Suppressor macrophage treated with lipopolysaccharide for 4 hours (primary cell): Measurements from ENCODE around the gene CCDC92.
A peak's percentile ranks its signal among the peaks of the same experiment; 100 is the strongest.
"Not testable (repeated sequence)": the region's sequence is repeated elsewhere in the genome, so short reads cannot be mapped to it uniquely, and the experiment has no call there.

ENCODE experiments used
- DNase-seq: peaks from one replicate; pipeline ENCODE4 v3.0.0-alpha.2; 2020

The CCDC92 gene

DNA sequence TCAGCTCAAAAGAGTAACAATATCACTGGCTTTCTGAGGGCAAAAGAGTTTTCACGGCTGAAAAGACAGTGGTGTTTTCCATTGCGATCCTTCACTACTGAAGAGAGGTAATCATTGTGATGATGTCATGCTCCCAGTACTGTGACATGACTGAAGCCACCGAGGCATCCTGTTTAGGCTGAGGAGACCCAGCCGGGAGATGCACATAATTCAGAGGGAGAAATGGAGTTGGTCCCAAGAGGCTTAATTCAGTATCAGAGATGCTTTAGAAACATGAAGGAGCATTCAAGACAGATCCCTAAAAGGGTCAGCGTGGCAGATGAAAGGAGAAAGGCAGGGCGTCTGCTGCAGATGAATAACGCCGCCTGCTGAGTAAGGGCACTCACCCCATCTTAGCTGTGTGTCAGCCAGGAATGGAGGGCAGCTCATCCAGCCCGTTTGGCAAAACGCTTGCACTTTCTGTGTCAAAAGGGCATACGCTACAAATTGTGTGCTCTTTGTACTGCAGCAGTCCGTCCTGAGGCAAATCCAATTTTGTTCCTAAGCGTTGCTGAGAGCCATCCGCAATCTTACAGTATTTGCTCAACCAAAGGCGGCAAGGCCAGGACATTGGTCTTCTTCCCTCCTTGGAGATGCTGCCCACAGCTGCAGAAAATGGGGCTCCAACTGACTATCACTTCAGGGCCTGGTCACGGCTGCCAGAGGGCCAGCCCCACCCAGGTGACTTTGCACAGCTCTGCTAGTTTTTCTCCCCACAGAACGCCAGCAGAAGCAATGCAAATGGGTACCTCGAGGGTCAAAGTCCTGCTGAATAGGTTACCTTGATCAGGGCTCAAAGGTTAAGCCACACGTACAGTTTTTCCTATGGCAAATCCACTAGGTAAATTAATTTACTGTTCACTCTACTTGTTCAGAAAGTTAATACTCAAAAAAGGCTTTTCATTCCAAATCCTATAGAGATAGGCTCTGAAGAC lies 23.5 kb downstream of the CCDC92 start:
- DNase-seq, result no peak

DNA sequence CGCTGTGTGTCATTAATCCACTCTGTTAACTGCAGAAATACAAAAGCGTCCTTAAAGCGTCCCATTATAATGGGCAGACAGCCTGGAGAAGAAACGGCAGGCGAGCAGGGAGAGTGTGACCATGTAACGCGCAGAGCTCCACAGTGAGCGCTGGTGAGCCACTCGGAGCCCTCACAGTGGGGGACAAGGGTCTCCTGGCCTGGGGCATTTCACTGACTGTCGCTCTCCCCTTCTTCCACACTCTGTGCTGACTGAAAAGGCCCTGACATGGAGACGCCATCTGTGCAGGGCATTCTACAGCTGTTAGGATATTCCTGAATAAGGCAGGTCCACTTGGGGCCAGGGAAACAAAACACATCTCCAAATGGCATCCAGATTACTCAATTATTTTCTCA lies 24.2 kb downstream of the CCDC92 start:
- DNase-seq, result no peak

DNA sequence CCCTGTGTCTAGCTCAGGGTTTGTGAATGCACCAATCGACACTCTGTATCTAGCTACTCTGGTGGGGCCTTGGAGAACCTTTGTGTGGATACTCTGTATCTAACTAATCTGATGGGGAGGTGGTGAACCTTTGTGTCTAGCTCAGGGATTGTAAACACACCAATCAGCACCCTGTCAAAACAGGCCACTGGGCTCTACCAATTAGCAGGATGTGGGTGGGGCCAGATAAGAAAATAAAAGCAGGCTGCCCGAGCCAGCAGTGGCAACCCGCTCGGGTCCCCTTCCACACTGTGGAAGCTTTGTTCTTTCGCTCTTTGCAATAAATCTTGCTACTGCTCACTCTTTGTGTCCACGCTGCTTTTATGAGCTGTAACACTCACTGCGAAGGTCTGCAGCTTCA lies 25.1 kb downstream of the CCDC92 start:
- DNase-seq, result not testable (repeated sequence)

DNA sequence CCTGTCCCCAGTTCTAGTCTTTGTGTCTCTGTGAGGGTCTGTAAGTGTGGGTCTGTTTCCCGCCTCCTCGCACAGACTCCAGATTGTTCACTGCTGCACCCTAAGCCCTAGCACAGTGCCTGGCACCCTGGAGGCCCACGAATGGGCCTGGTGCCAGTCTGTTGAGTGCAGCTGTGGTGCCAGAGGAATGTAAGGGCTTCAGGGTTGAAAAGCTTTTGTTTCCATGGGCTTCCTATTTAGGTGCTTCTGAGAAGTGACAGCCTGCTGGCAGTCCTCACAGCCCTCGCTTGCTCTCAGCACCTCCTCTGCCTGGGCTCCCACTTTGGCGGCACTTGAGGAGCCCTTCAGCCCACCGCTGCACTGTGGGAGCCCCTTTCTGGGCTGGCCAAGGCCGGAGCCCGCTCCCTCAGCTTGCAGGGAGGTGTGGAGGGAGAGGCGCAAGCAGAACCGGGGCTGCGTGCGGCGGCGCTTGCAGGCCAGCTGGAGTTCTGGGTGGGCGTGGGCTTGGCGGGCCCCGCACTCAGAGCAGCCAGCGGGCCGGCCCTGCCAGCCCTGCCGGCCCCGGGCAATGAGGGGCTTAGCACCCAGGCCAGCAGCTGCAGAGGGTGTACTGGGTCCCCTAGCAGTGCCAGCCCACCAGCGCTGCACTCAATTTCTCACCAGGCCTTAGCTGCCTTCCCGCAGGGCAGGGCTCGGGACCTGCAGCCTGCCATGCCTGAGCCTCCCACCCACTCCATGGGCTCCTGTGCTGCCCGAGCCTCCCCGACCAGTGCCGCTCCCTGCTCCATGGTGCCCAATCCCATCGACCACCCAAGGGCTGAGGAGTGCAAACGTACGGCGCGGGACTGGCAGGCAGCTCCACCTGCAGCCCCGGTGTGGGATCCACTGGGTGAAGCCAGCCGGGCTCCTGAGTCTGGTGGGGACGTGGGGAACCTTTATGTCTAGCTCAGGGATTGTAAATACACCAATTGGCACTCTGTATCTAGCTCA lies 25.8 kb downstream of the CCDC92 start:
- DNase-seq, result not testable (repeated sequence)

DNA sequence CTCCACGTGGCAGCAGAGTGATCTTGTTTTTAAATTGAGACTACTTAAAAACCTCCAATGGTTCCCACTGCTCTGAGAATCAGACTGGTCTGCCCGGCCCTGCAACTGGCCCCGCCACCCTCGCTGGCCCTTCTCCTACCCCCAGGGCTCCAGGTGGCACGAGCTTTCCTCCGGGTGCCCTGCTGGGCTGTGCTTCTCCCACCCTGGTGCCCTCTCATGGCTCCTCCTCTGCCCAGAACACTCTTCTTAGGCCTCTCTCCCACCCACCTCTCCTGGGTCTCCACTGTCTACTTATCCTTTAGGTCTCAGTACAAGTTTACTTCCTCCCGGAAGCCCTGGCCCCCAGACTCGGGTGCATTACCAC lies 26.5 kb downstream of the CCDC92 start:
- DNase-seq, result no peak

DNA sequence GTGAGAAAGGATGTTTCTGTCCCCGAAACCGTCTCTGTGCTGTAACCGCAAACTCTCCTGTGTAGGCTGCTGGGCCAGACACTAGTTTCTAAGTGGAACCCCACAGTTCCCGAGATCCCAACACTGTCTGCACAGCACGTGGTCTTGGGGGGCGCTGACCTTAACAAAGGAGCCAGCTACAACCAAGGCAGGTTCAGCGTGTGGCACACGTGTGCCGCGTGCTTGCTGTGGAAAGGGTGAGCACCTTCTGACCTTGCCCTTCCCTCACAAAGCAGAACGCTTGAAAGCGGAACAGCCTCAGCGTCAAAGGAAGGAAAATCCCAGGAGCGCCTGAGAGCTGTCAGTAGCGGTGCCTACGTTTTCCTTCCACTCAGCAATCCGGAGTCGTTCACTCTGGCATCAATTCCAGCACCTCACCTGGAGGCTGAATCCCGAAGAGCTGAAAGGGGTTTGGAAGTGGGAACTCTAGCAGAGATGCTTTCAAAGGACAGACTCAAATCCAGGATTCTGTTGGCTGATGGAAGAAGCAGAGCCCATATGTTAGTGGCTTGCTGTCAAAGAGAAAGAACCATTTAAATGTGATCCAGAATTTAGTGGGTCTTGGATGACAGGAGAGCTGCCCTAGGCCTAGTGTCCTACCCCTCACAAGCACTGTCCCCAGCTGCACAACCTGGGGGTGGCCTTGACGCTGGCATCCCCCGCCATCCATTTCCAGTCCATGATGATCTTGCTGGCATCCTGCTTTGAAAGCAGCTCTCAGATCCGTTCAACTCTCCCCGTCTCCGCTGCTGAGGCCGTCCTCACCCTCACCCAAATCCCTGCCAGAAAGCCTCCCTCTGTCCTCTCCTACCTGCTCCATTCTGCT lies 27.1 kb downstream of the CCDC92 start:
- no peak for DNase-seq

DNA sequence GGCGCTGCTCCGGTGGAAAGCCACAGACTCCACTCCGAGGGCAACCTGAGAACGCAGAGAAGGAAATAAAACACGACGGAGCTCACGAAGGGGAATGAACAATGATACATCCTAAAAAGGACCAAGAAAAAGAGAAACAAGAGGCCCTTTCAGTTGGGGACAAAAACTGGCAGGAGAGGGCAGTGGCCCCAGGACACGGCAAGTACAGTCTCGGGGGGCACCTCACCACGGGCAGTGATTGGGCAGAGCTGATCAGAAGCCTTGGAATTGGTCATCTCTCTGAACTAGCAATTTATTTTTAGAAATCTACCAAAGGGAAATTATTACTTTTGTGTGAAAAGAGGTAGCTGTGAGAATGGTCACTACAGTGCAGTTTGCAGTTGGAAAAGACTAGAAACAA lies 27.9 kb downstream of the CCDC92 start:
- no peak for DNase-seq

DNA sequence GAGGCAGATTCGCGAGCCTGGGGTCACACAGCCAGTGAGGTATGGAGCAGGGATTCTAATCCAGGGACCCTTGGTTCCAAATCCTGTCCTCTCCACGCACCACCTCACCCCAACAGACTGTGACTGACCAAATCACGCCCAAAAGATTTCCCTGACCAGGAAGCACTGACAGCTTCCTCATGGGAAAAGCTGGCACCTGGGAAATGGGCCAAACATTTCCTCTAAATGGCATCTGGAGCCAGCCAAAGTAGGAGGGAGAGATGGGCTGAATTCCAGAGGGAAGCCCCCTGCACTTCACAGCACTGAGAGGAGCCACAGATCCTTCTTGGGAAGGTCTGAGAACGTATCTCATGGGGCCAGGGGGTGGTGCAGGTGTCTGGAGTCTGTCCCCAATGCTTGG lies 28.8 kb downstream of the CCDC92 start:
- no peak for DNase-seq

DNA sequence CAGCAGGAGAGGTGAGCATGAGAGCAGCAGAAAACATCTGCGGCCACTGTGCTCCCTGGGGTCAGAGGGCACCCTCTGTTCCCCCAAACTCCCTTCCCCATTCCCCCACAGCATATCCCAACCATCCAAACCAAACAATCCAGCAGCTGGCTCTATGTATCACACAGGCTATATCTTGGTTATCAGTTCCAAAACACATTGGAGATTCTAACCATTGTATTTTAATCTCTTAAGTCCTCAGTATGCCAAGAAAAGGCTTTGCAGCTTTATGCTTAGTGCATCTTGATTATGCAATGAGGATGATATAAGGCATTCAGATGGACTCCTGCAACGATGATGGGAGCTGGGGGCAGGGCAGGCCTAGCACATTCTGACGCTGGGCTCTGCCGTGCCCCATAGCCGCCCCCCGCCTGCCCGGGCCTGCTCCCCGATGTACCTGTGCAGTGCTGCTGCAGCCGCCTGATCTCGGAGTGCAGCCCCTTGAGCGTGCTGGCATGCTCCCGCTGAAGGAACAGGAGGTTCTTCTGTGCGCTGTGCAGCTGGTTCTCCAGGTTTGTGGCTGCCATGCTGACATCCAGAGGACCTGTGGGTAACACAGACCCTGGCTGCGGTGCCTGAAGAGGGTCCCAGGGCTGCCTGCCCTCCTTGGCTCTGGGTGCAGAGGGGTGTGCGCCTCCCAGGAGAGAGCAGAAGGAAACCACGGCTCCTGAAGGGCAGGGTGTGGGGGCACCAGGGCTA lies 29.6 kb downstream of the CCDC92 start:
- no peak for DNase-seq

DNA sequence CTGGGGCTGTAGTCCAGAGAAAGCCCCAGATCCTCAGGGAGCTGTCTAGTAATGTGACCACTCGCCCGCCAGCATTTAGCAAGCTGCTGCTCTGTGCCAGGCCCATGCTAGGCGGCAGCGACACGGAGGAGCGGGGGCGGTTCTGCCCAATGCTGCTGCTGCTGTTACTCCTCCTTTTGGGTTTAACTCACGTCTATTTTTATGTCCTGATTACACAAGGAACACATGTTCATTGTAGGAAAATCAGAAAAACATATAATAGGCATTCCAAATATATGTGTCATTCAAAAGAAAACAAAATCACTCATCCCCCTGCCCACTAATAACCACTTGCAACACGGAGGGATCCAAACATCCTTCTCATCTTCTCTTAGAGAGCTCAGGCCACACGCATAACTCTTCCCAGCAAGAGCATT lies 30.4 kb downstream of the CCDC92 start:
- no peak for DNase-seq

DNA sequence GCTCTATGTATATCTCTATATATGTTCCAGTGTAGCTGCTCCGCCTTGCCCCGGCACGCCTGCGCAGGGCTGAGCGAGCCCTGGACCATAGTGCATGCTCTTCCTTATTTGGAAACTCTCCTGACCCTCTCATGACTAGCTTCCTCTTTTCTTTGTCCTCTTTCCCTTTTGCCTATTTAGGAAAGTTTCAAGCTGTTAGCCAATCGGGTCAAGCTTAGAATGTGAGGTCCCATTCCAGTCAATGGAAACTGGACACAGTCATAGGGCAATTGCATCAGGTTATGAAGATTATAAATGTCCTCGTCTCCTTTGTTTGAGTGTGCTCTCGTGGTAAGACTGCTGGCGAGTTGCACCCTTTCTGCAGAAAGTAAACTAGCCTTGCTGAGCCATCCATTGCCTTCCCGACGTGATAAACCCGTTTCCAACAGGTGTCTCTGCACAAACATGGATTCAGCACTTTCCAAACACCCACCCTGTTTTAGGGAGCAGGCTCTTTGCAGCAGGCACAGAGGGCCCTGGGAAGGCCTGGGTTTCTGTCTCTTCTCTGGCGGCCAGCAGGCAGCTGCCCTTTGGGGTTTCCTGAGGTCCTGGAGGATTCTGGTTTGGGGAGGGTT lies 30.9 kb downstream of the CCDC92 start:
- DNase-seq, result peak; percentile 82

DNA sequence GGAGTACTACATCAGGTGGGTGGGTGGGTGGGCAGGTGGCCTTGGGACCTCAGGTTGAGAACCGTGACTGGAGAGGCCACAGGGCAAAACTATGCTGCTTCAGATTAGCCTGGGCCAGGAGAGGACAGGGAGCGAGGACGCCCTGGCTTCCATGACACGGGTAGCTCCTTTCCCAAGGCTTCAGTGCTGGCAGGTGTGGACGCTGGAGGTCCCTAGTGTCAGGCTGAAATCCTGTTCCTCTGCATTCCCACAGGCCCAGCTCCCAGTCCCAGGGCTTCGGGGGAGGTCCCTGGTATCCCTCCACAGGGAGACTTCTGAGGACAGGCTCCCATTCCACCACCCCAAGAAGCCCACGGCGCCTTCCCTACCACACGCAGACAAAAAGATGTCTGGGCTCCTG lies 31.6 kb downstream of the CCDC92 start:
- DNase-seq, result no peak

DNA sequence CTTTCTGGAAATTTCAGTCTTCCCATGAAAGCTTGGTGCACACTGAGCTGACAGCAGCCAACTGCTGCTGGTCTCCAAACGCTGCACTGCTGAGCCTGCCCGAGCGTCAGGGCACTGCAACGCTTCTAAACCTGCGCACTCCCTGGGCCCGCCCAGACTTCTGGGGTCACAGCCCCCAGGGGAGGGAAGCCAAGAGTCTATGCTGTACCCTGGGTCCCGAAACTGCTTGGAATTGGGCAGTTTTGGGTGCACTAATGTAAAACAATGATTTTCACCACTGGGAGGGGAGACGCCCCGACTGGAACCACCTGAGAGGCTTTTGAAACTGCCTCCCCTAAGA lies 32.0 kb downstream of the CCDC92 start:
- no peak for DNase-seq

DNA sequence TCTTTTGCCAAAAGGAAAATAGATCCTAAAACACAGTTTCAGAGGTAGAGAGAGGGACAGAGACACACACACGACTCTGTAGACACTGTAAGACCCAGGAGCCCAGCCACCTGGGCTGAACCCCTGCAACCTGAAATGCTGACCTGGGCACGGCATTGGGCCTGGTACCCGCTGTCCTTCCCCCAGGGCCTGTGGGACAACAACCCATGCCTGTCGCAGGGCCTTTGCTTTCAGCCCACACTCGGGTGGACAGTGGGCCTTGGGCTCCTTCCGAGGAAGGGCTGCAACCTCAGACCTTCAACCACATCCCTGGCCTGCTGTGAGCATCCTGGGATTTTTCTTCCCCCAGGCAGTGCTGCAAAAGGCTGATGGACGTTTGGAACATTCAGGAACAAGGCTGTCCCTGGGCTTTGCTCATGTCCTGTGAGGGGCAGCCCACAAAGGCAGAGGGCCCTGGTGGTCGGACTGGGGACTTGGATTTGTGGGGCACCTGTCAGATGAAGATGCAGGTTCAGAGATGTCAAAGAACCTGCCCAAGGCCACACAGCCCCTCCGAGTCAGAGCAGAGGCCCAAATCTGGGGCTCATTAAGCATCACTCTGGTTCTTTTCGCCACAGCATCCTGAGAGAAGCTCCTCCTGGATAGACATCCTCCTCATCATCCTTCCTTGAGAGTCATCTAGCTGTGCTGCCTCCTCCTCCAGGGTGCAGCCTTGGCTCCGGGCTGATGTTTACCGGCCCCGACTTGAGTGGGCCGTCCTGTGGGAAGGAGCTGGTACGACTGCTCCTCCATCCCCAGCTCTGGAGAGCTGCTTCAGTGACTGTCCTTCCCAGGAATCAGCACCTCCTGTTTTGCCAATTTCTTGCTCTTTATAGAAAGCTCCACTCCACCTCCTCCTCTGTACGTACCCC lies 32.7 kb downstream of the CCDC92 start:
- no peak for DNase-seq

DNA sequence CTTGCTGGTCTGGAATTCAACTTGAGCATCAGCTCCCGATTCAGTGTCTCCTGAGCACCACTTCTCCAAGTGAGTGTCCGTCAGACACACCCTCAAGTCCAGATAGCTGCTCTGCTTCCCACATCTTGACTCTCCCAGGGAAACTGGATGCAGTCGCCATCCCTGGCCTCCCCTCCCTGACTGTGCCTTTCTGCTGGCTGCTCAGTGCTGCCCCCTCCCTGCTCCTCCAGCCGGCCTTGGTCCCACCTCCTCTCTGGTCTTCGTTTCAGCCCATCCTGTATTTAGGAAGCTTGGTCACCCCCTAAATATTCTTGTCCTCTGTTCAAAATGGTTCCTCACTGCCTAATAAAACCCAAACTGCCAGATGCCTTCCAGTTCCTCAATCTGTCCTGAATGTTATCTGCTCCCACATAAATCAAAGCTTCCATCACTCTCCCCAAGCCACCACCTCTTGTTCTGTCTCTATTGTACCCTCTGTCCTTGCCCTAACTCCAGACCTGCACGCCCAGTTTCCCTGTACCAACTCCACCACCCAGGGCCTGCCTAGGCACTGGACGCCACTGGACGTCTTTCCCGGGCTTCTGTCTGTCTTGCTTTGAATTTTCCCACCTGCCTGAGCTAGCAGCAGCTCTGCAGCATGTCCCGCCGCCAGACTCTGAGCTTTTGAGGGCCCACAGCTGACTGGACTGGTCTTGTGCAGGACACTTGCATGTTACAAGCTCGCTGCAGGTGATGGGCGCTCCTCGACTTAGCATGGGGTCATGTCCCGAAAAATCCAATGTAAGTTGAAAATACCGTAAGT lies 33.8 kb downstream of the CCDC92 start:
- no peak for DNase-seq

DNA sequence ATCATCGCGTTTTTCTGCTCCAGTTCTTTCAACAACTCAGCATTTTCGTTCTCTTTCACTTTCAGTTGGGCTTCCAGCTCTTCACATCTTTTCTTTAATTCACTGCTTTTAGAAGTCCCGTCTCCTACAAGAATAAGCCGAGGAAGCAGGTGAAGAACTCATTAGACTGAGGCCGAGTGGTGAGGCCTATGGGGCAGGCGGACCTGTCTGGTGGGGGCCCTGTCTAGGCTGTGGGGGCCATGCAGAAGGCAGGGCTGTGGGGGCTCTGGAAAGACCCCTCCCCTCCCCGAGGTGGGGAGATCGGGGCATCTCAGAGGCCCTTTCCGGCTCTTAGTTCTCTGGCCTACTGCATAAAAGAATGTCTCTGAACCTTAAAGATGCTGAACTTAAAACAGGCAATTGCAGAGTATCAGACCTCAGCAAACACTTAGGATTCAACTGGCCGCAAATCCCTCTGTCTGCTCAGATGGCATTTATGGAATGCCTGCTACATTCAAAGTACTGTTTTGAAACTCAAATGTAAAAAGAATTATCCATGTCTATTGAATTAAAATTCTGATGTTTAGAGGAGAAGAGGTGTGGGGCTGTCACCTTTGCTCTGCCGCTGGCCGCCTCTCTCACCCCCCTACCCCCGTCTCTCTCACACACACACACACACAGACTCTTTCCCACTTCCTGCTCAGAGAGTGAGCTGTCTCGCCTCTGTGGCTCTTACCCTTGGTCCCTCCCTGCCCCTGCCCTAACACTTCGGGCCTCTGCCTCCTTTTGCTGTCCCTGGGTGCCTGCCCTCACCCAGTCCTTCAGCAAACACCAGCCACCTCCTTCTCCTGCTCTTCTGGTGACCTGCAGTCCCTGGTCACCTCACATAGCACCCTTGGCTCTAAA lies 34.7 kb downstream of the CCDC92 start:
- peak; percentile 14 for DNase-seq

DNA sequence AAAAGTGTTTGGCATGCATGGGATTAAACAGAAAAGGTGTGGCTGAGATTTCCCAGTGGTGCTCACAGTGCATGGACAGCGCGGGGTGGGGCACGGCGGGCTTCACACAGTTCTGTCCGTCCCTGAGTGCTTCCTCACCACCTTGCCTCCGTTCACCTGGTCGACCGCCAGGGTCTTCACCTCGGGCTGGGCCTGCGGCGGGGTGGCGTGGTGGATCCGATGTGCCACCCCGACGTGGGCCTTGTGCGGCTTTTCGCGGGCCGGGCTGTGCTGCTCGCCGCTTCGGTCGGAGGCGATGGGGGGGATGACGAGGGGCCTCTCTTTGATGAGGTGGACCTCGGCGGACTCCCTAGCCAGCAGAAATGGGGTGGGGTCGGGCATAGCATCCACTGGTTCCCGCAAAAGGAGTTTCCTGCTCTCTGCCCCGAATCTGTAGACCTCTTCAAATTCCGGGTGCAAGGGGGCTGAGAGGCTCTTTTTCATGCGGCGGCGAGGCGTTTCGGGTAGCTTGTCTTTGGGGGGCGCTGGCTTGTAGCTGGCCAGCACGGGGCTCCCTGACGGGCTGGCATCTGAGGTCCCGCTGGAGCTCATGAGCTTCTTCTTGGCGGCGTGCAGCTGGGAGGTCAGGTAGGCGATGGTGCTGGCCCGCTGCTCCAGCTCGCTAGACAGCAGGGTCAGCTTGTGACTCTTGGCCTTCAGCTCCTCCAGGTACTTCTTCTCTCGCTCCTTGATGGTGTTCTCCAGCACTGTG lies 35.5 kb downstream of the CCDC92 start:
- no peak for DNase-seq

DNA sequence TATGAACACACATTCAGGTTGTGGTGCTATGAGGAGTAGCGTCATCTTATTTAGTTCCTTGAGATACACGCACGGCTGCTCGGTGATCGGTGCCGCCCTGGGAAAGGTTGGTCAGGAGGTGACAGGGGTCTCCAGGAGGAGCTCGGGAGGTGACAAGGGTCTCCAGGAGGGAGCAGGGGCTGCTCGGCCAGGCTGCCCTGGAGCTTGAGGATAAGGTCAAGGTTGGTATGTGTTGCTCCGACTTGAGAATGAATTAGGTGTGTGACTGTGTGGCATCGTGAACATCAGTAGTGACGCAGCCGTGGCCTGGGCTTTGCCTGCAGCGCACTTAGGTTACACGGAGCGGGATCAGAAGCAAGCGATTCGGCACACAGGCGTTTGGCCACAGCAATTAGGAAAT lies 36.2 kb downstream of the CCDC92 start:
- DNase-seq, result no peak
